ENCODE results near the gene EFR3B. TPM values are rescaled to one million over a fixed set of nuclear protein-coding genes. Genes with fewer than 3 reads are reported as not detected.

The EFR3B gene
- total RNA-seq, 1 donor from 2014 or later = 14.7 TPM

DNA sequence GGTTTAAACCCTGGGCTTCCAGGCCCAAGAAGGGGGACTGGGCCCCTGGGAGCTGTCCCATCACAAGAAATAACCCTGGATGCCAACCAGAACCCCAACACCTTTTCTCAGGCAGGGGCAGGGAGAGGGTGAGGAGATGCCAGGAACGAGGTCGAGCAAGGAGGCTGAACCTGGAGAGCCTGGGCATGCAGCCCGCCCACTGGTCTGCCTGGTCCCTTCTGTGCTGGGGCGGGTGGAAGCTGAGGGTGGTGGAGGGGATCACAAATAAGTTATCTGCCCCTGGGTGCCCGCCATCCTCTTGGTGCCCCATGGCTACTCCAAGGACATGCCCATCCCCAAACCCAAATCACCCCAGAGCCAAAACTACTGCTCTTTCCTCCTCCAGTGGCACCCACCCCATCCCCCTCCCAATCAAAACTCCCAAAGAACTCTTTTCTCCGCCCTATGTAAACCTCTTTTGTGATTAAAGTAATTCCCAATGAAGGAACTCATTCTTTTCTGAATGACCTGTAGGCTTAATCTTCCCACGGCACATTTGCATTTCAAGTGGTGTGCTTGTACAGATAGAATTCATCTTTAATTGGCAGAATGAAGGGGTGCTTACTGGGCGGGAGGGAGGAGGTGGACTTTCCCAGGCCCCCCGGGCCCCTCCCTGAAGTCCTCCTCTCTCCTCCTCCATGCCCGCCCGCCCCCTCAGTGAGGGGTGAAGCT lies 47.9 kb downstream of the EFR3B start:
- no peaks in the 10 kb centered on the region for H3K4me1 Mint-ChIP-seq (ENCODE audit: low read depth, unreplicated experiment)

DNA sequence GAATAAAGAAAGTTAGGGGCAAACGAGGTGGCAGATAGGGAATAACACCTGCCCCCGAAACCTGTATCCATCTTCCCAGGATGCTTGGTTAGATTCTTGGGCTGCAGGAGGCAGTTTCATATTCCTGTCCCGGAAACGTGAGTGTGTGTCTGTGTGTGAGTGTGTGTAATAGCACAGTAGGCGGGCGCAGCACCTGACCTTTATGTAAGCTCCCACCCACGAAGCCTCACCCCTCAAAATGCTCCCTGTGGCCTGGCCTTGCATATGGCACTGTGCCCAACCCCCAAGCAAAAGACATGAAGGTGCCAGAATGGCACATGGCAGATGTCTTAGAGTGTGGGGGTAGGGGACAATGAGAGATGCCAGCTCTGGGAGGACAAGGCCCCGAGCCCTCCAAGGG lies 48.9 kb downstream of the EFR3B start:
- no peaks in the 10 kb centered on the region for H3K27me3 Mint-ChIP-seq (ENCODE audit: low read depth, unreplicated experiment)

More for the DNA sequence above, 47.9 kb downstream of the EFR3B start:
- Mint-ChIP-seq H3K9me3 (ENCODE audit: unreplicated experiment) (no peaks in the 10 kb centered on the region), H3K27me3 (ENCODE audit: low read depth, unreplicated experiment) (no peaks in the 10 kb centered on the region), H3K27ac (ENCODE audit: unreplicated experiment) (no peak overlapping the region), H3K4me3 (ENCODE audit: unreplicated experiment) (no peak overlapping the region), H3K36me3 (ENCODE audit: low read depth, unreplicated experiment) (peaks cover 17% of the 10 kb centered on the region)
- Histone ChIP-seq H3K9me3 (ENCODE audit: insufficient read depth, low read depth, low read length) (no peaks in the 10 kb centered on the region), H3K27me3 (ENCODE audit: insufficient read depth, low read length) (no peaks in the 10 kb centered on the region), H3K36me3 (ENCODE audit: insufficient read depth, low read length) (no peaks in the 10 kb centered on the region), H2AFZ (ENCODE audit: low read depth, low read length) (no peak overlapping the region), H4K20me1 (ENCODE audit: insufficient read depth, low read length) (peaks cover 10% of the 10 kb centered on the region), H3K79me2 (ENCODE audit: insufficient read depth, low read length) (no peaks in the 10 kb centered on the region), H3K27ac (ENCODE audit: low read depth, low read length) (no peak overlapping the region), H3K9ac (ENCODE audit: low read length) (no peak overlapping the region), H3K4me2 (ENCODE audit: low read length) (no peak overlapping the region), H3K4me3 (ENCODE audit: insufficient read depth, low read depth, low read length) (no peak overlapping the region), H3K4me1 (ENCODE audit: insufficient read depth, low read length) (no peaks in the 10 kb centered on the region)
- DNase-seq (ENCODE audit: low read depth) = no peak
- TF ChIP-seq, protein P1, sequence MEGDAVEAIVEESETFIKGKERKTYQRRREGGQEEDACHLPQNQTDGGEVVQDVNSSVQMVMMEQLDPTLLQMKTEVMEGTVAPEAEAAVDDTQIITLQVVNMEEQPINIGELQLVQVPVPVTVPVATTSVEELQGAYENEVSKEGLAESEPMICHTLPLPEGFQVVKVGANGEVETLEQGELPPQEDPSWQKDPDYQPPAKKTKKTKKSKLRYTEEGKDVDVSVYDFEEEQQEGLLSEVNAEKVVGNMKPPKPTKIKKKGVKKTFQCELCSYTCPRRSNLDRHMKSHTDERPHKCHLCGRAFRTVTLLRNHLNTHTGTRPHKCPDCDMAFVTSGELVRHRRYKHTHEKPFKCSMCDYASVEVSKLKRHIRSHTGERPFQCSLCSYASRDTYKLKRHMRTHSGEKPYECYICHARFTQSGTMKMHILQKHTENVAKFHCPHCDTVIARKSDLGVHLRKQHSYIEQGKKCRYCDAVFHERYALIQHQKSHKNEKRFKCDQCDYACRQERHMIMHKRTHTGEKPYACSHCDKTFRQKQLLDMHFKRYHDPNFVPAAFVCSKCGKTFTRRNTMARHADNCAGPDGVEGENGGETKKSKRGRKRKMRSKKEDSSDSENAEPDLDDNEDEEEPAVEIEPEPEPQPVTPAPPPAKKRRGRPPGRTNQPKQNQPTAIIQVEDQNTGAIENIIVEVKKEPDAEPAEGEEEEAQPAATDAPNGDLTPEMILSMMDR (IDR thresholded peaks at IDR 0.05; ENCODE audit: insufficient read depth, low read depth, low read length) = no peak
- no peak for TF ChIP-seq EZH2 (IDR thresholded peaks at IDR 0.05; ENCODE audit: insufficient read depth, low read length)
- no peak for FAIRE-seq

More for the DNA sequence above, 48.9 kb downstream of the EFR3B start:
- Histone ChIP-seq H2AFZ (ENCODE audit: low read depth, low read length) (no peak overlapping the region), H3K4me2 (ENCODE audit: low read length) (no peak overlapping the region), H3K27ac (ENCODE audit: low read depth, low read length) (no peak overlapping the region), H4K20me1 (ENCODE audit: insufficient read depth, low read length) (peaks cover 10% of the 10 kb centered on the region), H3K4me1 (ENCODE audit: insufficient read depth, low read length) (no peaks in the 10 kb centered on the region), H3K4me3 (ENCODE audit: insufficient read depth, low read depth, low read length) (no peak overlapping the region), H3K79me2 (ENCODE audit: insufficient read depth, low read length) (no peaks in the 10 kb centered on the region), H3K27me3 (ENCODE audit: insufficient read depth, low read length) (no peaks in the 10 kb centered on the region), H3K36me3 (ENCODE audit: insufficient read depth, low read length) (no peaks in the 10 kb centered on the region), H3K9me3 (ENCODE audit: insufficient read depth, low read depth, low read length) (no peaks in the 10 kb centered on the region), H3K9ac (ENCODE audit: low read length) (no peak overlapping the region)
- Mint-ChIP-seq H3K4me1 (ENCODE audit: low read depth, unreplicated experiment) (no peaks in the 10 kb centered on the region), H3K27ac (ENCODE audit: unreplicated experiment) (no peak overlapping the region), H3K9me3 (ENCODE audit: unreplicated experiment) (no peaks in the 10 kb centered on the region), H3K4me3 (ENCODE audit: unreplicated experiment) (no peak overlapping the region), H3K36me3 (ENCODE audit: low read depth, unreplicated experiment) (peaks cover 17% of the 10 kb centered on the region)
- no peak for FAIRE-seq
- no peak for TF ChIP-seq EZH2 (IDR thresholded peaks at IDR 0.05; ENCODE audit: insufficient read depth, low read length)
- TF ChIP-seq, protein P1 (IDR thresholded peaks at IDR 0.05; ENCODE audit: insufficient read depth, low read depth, low read length) = no peak
- DNase-seq (ENCODE audit: low read depth) = no peak
